Activated naive CD8-positive, alpha-beta T cell treated with anti-CD3 and anti-CD28 coated beads for 36 hours (primary cell): ENCODE data around the gene UBB. TPM values are rescaled to one million over a fixed set of nuclear protein-coding genes. Genes with fewer than 3 reads are reported as not detected.
A peak's percentile ranks its signal among the peaks of the same experiment; 100 is the strongest.
"Not testable (repeated sequence)": the region's sequence is repeated elsewhere in the genome, so short reads cannot be mapped to it uniquely, and the experiment has no call there.

Source experiments
- DNase-seq: peaks from one replicate; pipeline ENCODE4 v3.0.0; 2021
- H3K27ac Mint-ChIP-seq: one replicate; pipeline ENCODE4 v1.8.0; 2022; ENCODE audit warnings: mild to moderate bottlenecking, moderate library complexity, mixed read lengths
- H3K27me3 Mint-ChIP-seq: one replicate; pipeline ENCODE4 v1.8.0; 2022; ENCODE audit warnings: mild to moderate bottlenecking, mixed read lengths
- H3K36me3 Mint-ChIP-seq: one replicate; pipeline ENCODE4 v1.8.0; 2021; ENCODE audit warnings: mild to moderate bottlenecking, mixed read lengths
- H3K4me1 Mint-ChIP-seq: one replicate; pipeline ENCODE4 v1.8.0; 2021; ENCODE audit warnings: mixed read lengths
- H3K4me3 Mint-ChIP-seq: one replicate; pipeline ENCODE4 v1.8.0; 2022; ENCODE audit warnings: mild to moderate bottlenecking, moderate library complexity, mixed read lengths
- H3K9me3 Mint-ChIP-seq: one replicate; pipeline ENCODE4 v1.8.0; 2022; ENCODE audit warnings: mixed read lengths
- total RNA-seq, 2 experiments: library from RNA; stranded (reverse); gene quantifications; one replicate each; pipeline ENCODE4 v1.2.3, GENCODE V29; 2021

The UBB gene
- total RNA-seq, 2 experiments from 2014 or later = 1,498 to 1,547 TPM

- not testable (repeated sequence) for DNase-seq, H3K27me3 Mint-ChIP-seq, H3K27ac Mint-ChIP-seq, H3K4me1 Mint-ChIP-seq, H3K36me3 Mint-ChIP-seq, H3K9me3 Mint-ChIP-seq, H3K4me3 Mint-ChIP-seq
These were observed 11.6 kb downstream of the UBB start for GRCh38 chr17:16392491-16392890.

- DNase-seq, H3K9me3 Mint-ChIP-seq, H3K27me3 Mint-ChIP-seq, H3K4me1 Mint-ChIP-seq, H3K4me3 Mint-ChIP-seq, H3K36me3 Mint-ChIP-seq, H3K27ac Mint-ChIP-seq: not testable (repeated sequence)
These were observed 15.0 kb downstream of the UBB start for GRCh38 chr17:16395887-16396286.

GRCh38 chr17:16396693-16397092, 15.8 kb downstream of the UBB start:
- not testable (repeated sequence) for DNase-seq, H3K9me3 Mint-ChIP-seq, H3K27ac Mint-ChIP-seq, H3K4me3 Mint-ChIP-seq, H3K27me3 Mint-ChIP-seq, H3K36me3 Mint-ChIP-seq, H3K4me1 Mint-ChIP-seq

- H3K27me3 Mint-ChIP-seq = peaks cover 8% of the 10 kb centered on the region
- H3K27ac Mint-ChIP-seq = no peak overlapping the region
- no peaks in the 10 kb centered on the region for H3K9me3 Mint-ChIP-seq
- no peak overlapping the region for H3K4me3 Mint-ChIP-seq
- DNase-seq = no peak
- no peaks in the 10 kb centered on the region for H3K36me3 Mint-ChIP-seq
- peaks cover 6% of the 10 kb centered on the region for H3K4me1 Mint-ChIP-seq
These were observed 17.7 kb downstream of the UBB start for GRCh38 chr17:16398270-16399267.

GRCh38 chr17:16403847-16404246, 23.0 kb downstream of the UBB start:
- peaks cover 26% of the 10 kb centered on the region for H3K27me3 Mint-ChIP-seq
- H3K4me3 Mint-ChIP-seq, H3K27ac Mint-ChIP-seq, H3K36me3 Mint-ChIP-seq, H3K4me1 Mint-ChIP-seq, DNase-seq, H3K9me3 Mint-ChIP-seq: not testable (repeated sequence)

- no peak for DNase-seq
- Mint-ChIP-seq H3K36me3 (no peaks in the 10 kb centered on the region), H3K4me3 (peak overlapping the region; percentile 37), H3K4me1 (peaks cover 3% of the 10 kb centered on the region), H3K9me3 (no peaks in the 10 kb centered on the region), H3K27ac (no peak overlapping the region), H3K27me3 (peaks cover 18% of the 10 kb centered on the region)
These were observed 26.1 kb downstream of the UBB start for GRCh38 chr17:16406742-16407674.

- H3K4me1 Mint-ChIP-seq = peaks cover 3% of the 10 kb centered on the region
- H3K27me3 Mint-ChIP-seq = peaks cover 18% of the 10 kb centered on the region
- H3K4me3 Mint-ChIP-seq = no peak overlapping the region
- H3K27ac Mint-ChIP-seq = no peak overlapping the region
- H3K36me3 Mint-ChIP-seq = no peaks in the 10 kb centered on the region
- H3K9me3 Mint-ChIP-seq = no peaks in the 10 kb centered on the region
- peak; percentile 24 for DNase-seq
These were observed 27.2 kb downstream of the UBB start for GRCh38 chr17:16407911-16408588.

GRCh38 chr17:16415031-16415924, 34.4 kb downstream of the UBB start, which contains the start of gene TRPV2:
TRPV2 (plus strand) TSS chr17:16415571; CDS start chr17:16417669, 2,098 bp downstream.
- no peaks in the 10 kb centered on the region for H3K27me3 Mint-ChIP-seq
- peaks cover 28% of the 10 kb centered on the region for H3K36me3 Mint-ChIP-seq
- peaks cover 38% of the 10 kb centered on the region for H3K4me1 Mint-ChIP-seq
- peak within 1 kb of the TSS; percentile 99 for H3K27ac Mint-ChIP-seq
- DNase-seq = peak; percentile 56
- no peaks in the 10 kb centered on the region for H3K9me3 Mint-ChIP-seq
- H3K4me3 Mint-ChIP-seq = peak within 1 kb of the TSS; percentile 98

GRCh38 chr17:16417399-16417798, 36.5 kb downstream of the UBB start:
- Mint-ChIP-seq H3K4me1 (peaks cover 45% of the 10 kb centered on the region), H3K4me3 (peak overlapping the region; percentile 98), H3K27ac (peak overlapping the region; percentile 99), H3K9me3 (no peaks in the 10 kb centered on the region), H3K36me3 (peaks cover 34% of the 10 kb centered on the region), H3K27me3 (no peaks in the 10 kb centered on the region)
- DNase-seq = no peak

- Mint-ChIP-seq H3K36me3 (peaks cover 34% of the 10 kb centered on the region), H3K27me3 (no peaks in the 10 kb centered on the region), H3K27ac (peak overlapping the region; percentile 99), H3K9me3 (no peaks in the 10 kb centered on the region), H3K4me1 (peaks cover 45% of the 10 kb centered on the region), H3K4me3 (peak overlapping the region; percentile 42)
- DNase-seq = no peak
These were observed 37.2 kb downstream of the UBB start for GRCh38 chr17:16417896-16418684.

- Mint-ChIP-seq H3K27me3 (no peaks in the 10 kb centered on the region), H3K9me3 (no peaks in the 10 kb centered on the region), H3K4me1 (peaks cover 45% of the 10 kb centered on the region), H3K27ac (peak overlapping the region; percentile 99), H3K4me3 (peak overlapping the region; percentile 73), H3K36me3 (peaks cover 34% of the 10 kb centered on the region)
- no peak for DNase-seq
These were observed 37.8 kb downstream of the UBB start for GRCh38 chr17:16418685-16419068.

GRCh38 chr17:16419074-16419928, 38.4 kb downstream of the UBB start:
- Mint-ChIP-seq H3K36me3 (peaks cover 33% of the 10 kb centered on the region), H3K27me3 (no peaks in the 10 kb centered on the region), H3K9me3 (no peaks in the 10 kb centered on the region), H3K4me1 (peaks cover 44% of the 10 kb centered on the region), H3K4me3 (peak overlapping the region; percentile 73), H3K27ac (peak overlapping the region; percentile 99)
- peak; percentile 77 for DNase-seq
